Measurements from ENCODE around the gene GPR179. TPM values are rescaled to one million over a fixed set of nuclear protein-coding genes. Genes with fewer than 3 reads are reported as not detected.

The GPR179 gene
- polyA plus RNA-seq, 1 donor (not counting 4 experiments of a cell fraction or from before 2014, with no cell fraction given), result 0.01 TPM

DNA sequence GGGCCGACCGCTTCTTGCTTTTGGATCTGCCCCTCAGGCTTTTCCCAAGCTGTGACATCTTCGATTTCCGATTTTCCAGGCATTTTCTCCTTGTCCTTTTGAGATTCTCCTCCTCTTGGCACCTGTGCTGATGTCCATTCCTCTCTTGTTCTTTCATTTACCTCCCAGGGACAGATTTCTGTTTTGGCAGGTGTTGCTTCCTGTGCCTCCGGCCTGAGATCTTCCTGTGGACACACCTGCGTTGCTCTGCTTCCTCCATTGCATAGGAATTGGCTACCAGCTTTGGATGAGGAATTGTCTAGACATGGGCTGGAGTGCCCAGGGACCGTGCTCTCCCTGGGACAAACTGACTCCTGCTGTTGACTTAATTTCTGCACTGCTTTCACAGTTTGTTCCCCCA, 15.1 kb downstream of the GPR179 start:
- H2AFZ ChIP-seq (ENCODE audit: control insufficient read depth, low read length), result no peak overlapping the region
- dilution Hi-C loops (cut with MboI; ENCODE audit: extremely low pct_ligation_motif_present, low sequenced_read_pairs), result no loop called here
- no peaks in the 10 kb centered on the region for H3K79me2 ChIP-seq (ENCODE audit: control insufficient read depth, insufficient read depth, low read length)
- TF ChIP-seq, protein P1, sequence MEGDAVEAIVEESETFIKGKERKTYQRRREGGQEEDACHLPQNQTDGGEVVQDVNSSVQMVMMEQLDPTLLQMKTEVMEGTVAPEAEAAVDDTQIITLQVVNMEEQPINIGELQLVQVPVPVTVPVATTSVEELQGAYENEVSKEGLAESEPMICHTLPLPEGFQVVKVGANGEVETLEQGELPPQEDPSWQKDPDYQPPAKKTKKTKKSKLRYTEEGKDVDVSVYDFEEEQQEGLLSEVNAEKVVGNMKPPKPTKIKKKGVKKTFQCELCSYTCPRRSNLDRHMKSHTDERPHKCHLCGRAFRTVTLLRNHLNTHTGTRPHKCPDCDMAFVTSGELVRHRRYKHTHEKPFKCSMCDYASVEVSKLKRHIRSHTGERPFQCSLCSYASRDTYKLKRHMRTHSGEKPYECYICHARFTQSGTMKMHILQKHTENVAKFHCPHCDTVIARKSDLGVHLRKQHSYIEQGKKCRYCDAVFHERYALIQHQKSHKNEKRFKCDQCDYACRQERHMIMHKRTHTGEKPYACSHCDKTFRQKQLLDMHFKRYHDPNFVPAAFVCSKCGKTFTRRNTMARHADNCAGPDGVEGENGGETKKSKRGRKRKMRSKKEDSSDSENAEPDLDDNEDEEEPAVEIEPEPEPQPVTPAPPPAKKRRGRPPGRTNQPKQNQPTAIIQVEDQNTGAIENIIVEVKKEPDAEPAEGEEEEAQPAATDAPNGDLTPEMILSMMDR (optimal IDR thresholded peaks at IDR 0.05 in 1 of 3, IDR thresholded peaks at IDR 0.05 in 1 of 3, conservative IDR thresholded peaks at IDR 0.05 in 1 of 3; ENCODE audit: extremely low read depth in 1 of 3, insufficient read depth in 2 of 3, low read length in 3 of 3), result no peak
- no peak for TF ChIP-seq EZH2 (IDR thresholded peaks at IDR 0.05; ENCODE audit: low read length)
- no peaks in the 10 kb centered on the region for H3K9me3 ChIP-seq (ENCODE audit: control insufficient read depth, low read depth, low read length)
- peaks cover 0 to 4% of the 10 kb centered on the region in 2 experiments for H3K36me3 ChIP-seq (ENCODE audit: control insufficient read depth in 2 of 2, extremely low read depth in 1 of 2, insufficient read depth in 2 of 2, low read length in 2 of 2)
- H3K4me2 ChIP-seq (ENCODE audit: control insufficient read depth, extremely low read depth, insufficient read depth, low read depth, low read length), result no peak overlapping the region
- no peaks in the 10 kb centered on the region for H3K9me1 ChIP-seq (ENCODE audit: control insufficient read depth, extremely low read depth, insufficient read depth, low read length)
- FAIRE-seq (no peak), DNase-seq (ENCODE audit: low read depth, low spot score) (no peak)
- H4K20me1 ChIP-seq (ENCODE audit: control insufficient read depth, extremely low read depth, insufficient read depth, low read length), result peaks cover 2% of the 10 kb centered on the region
- H3K27ac ChIP-seq (ENCODE audit: control insufficient read depth, insufficient read depth, low read length), result no peak overlapping the region
- H3K4me3 ChIP-seq (ENCODE audit: control insufficient read depth in 2 of 3, extremely low read depth in 1 of 3, insufficient read depth in 2 of 3, low read depth in 1 of 3, low read length in 3 of 3), result no peak overlapping the region
- H3K4me1 ChIP-seq (ENCODE audit: control insufficient read depth, extremely low read depth, insufficient read depth, low read length), result no peaks in the 10 kb centered on the region
- no peaks in the 10 kb centered on the region for H3K27me3 ChIP-seq (ENCODE audit: control insufficient read depth, extremely low read depth, insufficient read depth, low read length)
- H3K9ac ChIP-seq (ENCODE audit: control insufficient read depth, extremely low read depth, insufficient read depth, low read length), result no peak overlapping the region

DNA sequence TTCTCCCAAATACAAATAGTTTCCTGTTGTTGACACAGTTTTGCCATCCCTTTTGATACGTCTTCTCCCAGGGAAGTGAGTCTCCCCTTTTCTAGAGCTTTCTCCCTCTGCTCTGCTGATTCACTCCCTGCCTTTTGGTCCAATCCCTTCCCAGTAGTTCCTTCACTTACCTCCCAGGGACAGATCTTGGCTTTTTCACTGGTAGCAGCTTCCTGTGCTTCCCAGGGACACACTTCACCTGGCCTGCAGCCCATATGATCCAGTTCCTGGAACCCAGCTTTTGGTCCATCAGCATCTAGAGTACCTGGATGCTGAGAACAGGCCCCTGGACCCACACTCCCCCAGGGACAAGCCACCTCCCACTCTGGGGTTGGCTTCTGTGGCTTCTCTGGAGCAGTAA, 15.8 kb downstream of the GPR179 start:
- TF ChIP-seq EZH2 (IDR thresholded peaks at IDR 0.05; ENCODE audit: low read length), result no peak
- TF ChIP-seq, protein P1 (optimal IDR thresholded peaks at IDR 0.05 in 1 of 3, IDR thresholded peaks at IDR 0.05 in 1 of 3, conservative IDR thresholded peaks at IDR 0.05 in 1 of 3; ENCODE audit: extremely low read depth in 1 of 3, insufficient read depth in 2 of 3, low read length in 3 of 3), result no peak
- Histone ChIP-seq H3K27ac (ENCODE audit: control insufficient read depth, insufficient read depth, low read length) (no peak overlapping the region), H3K36me3 (ENCODE audit: control insufficient read depth in 2 of 2, extremely low read depth in 1 of 2, insufficient read depth in 2 of 2, low read length in 2 of 2) (peaks cover 0 to 9% of the 10 kb centered on the region in 2 experiments), H3K79me2 (ENCODE audit: control insufficient read depth, insufficient read depth, low read length) (no peaks in the 10 kb centered on the region), H3K4me3 (ENCODE audit: control insufficient read depth in 2 of 3, extremely low read depth in 1 of 3, insufficient read depth in 2 of 3, low read depth in 1 of 3, low read length in 3 of 3) (no peak overlapping the region), H3K9ac (ENCODE audit: control insufficient read depth, extremely low read depth, insufficient read depth, low read length) (no peak overlapping the region), H3K4me1 (ENCODE audit: control insufficient read depth, extremely low read depth, insufficient read depth, low read length) (no peaks in the 10 kb centered on the region), H3K27me3 (ENCODE audit: control insufficient read depth, extremely low read depth, insufficient read depth, low read length) (no peaks in the 10 kb centered on the region), H3K4me2 (ENCODE audit: control insufficient read depth, extremely low read depth, insufficient read depth, low read depth, low read length) (no peak overlapping the region), H3K9me3 (ENCODE audit: control insufficient read depth, low read depth, low read length) (no peaks in the 10 kb centered on the region), H4K20me1 (ENCODE audit: control insufficient read depth, extremely low read depth, insufficient read depth, low read length) (no peaks in the 10 kb centered on the region), H3K9me1 (ENCODE audit: control insufficient read depth, extremely low read depth, insufficient read depth, low read length) (no peaks in the 10 kb centered on the region), H2AFZ (ENCODE audit: control insufficient read depth, low read length) (no peak overlapping the region)
- dilution Hi-C loops (cut with MboI; ENCODE audit: extremely low pct_ligation_motif_present, low sequenced_read_pairs), result no loop called here
- FAIRE-seq (no peak), DNase-seq (ENCODE audit: low read depth, low spot score) (no peak)
